Activated CD8-positive, alpha-beta memory T cell treated with anti-CD3 and anti-CD28 coated beads, Interleukin-2, amount 50 U/mL, for 1 hour (primary cell): ENCODE results near the gene MAD1L1.
A peak's percentile ranks its signal among the peaks of the same experiment; 100 is the strongest.
"Not testable (repeated sequence)": the region's sequence is repeated elsewhere in the genome, so short reads cannot be mapped to it uniquely, and the experiment has no call there.

ENCODE experiments used
- DNase-seq: peaks from one replicate; pipeline ENCODE4 v3.0.0-alpha.2; 2020; ENCODE audit errors: extremely low read depth

MAD1L1 gene

DNA sequence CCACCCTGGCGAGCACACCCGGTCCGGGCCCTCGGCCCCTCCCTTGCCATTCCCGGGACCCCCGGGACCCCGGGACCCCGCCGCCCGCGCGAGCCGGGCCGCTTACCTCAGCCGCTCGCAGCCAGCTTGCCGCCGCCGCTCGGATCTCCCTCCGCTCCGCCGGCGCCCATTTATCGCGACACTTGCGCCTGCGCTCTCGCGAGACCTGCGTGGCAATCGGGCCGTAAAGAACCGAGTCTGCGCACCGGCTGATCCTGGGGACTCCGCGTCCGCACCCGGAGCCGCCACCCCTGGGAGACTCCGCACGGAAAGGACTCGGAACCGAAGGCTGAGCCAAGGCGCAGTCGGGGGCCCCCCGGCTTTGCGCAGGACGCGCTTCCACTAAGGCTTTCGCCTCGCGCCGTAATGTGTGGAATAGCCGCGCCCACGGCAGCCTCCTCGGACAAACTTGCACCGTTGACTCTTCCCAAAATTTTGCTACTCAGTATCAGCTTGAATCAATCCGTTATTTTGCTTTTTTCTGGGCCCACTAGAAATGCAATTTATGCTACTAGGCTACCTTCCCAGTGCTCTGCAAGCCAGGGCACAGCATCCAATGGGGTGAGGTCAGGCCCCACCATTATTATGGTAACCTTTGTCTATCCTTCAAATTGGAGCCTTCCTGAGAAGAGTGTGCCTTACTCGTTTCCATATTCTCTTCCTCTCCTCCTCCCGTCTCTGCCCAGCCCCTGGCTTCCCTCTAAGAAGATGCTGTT is at the start of gene MAD1L1:
TSS of gene MAD1L1 (minus strand) at position 180 of the 755 bp plus-strand sequence. CDS start 2,812 bp downstream, outside the sequence.
- DNase-seq, result peak; percentile 67

DNA sequence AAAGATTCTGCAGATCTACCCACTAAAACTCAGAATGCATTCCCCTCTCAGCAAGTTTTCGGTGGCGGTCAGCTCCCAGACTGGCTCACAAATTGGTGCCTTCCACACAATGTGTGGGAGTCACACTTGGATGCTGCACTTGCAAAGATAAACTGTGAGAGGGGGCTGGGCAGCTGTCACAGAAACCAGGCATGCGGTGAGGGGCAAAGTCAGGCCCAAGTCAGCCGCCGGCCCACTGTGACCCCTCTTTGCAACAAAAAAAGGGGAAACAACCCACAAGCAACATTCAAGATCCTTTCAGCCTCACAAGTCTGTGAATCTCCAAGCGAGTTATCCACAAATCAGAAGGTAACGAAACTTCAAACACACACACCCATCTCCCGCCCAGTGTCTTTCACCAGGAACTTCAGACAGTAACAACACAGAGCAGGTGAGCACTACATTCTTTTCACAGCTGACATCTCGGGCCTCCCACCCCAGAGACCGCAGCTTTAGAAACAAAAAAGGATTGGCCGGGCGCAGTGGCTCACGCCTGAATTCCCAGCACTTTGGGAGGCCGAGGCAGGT is 49.5 kb upstream of the MAD1L1 start:
- no peak for DNase-seq

DNA sequence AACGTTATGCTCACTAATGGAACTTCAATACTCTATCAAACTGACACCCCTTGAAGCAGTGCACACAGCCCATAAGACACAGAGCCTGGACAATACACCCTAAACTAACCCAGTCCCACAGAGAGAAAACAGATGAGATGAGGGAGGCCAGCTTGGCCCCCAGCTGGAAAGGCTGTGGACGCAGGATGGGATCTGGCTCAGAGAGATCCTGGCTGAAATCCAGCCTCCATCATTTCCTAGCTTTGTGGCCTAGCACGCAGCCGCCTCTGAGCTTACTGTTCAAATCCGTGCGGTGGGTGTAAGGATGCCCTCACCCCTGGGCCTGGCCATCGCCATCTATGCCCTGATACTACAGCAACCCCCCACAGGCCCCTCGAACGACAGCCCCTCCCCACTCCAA is 48.8 kb upstream of the MAD1L1 start:
- DNase-seq, result no peak

DNA sequence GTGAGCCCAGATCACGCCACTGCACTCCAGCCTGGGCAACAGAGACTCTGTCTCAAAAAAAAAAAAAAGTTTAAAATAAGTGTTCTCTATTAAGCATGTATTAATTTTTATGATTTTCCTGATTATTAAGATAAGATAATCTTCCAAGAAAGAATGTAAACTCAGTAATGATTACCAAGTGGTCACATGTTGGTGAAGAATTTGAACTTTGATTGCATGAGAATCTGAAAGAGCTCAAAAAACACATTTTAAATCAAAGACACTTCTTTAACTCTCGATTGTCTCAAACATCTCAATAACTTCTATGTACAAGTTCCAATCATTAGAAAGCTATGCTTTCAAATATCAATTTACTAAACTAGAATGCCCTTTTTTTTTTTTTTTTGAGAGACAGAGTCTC is 47.7 kb upstream of the MAD1L1 start:
- no peak for DNase-seq

DNA sequence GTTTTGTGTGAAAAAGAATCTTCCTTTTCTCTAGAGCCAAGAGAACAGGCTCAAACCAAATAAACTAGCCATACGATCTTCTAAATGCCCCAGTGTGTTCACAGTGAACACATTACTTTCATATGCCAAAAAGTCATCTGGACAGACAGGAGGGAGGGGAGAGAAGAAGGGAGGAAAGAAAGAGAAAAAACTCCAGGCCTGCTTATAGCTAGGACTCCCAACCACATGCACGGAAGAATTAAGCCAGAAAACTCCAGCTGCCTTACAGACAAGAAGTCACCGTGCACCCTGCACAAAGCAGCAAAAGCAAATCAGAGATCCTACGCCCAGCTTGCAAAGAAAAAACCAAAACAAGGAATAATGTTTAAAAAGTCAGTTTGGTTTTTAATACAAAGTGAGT is 47.2 kb upstream of the MAD1L1 start:
- DNase-seq, result no peak

DNA sequence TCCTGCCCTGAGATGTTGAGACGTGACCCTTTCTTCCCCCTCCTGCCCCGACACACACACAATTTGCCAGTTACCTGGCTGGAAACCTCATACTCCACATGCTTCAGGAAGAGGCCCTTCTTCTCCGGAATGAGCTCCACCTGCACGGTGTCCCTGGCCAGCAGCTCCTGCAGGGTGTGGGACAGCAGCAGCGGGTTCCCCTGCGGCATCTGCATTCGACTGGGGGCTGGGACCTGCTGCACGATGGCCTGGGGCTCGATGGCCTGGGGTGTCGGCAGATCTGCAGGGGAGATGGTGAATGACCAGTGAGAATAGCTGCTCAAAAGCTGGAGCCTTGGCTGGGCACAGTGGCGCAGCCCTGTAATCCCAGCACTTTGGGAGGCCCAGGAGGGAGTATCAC is 45.3 kb upstream of the MAD1L1 start:
- no peak for DNase-seq

DNA sequence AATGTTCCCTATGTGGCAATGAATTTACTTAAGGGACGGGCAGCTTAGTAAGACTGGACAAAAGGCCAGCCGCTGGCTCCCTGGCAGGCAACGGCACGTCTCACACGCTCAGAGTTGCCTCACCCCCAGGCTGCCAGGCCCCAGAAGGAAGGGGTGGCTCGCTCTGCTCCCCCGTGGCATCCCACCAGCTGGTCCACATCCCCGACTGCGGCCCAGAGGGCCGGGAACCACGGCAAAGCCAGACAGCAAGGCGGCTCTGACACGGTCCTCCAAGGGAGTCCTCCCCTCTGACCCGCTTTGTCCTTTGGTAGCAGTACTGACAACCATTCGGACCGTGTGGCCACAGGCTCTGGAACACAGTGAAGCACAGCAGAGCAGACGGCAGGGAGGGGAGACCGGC is 43.4 kb upstream of the MAD1L1 start:
- DNase-seq, result no peak

DNA sequence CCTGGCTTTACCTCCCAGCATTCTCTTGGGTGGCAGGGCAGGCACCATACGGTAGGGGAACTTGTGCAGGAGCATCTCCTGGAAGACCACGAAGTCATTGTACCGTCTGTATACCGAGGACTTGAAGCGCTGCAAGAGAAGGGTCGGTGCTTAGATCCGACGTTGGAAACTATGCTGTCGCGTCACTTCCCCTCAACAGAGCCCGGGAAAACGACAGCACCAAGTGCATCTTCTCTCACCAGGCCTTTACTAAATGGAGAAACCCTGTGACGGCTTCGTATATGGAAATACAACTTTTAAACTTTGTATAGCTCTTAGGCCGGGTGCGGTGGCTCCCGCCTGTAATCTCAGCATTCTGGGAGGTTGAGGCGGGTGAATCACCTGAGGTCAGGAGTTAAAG is 42.4 kb upstream of the MAD1L1 start:
- DNase-seq, result no peak

DNA sequence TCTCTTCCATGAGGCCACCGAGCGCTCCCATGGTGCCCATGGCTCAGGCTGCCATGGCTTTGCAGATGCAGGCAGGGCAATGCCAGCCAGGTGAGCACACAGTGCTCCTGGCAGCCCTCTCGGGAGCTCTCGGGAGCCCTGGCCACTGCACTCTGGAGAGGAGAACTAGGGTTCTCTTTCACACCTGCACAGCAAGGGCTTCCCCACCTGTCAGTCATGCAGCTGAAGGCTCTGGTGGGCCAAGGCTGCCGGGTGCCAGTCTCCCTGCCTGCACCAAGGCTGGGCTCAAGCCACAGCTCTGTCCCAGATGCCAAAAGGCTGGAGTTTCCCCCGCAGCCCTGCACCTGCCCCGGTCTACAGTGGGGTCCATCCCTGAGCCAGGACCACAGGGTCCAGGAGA is 41.9 kb upstream of the MAD1L1 start:
- no peak for DNase-seq

DNA sequence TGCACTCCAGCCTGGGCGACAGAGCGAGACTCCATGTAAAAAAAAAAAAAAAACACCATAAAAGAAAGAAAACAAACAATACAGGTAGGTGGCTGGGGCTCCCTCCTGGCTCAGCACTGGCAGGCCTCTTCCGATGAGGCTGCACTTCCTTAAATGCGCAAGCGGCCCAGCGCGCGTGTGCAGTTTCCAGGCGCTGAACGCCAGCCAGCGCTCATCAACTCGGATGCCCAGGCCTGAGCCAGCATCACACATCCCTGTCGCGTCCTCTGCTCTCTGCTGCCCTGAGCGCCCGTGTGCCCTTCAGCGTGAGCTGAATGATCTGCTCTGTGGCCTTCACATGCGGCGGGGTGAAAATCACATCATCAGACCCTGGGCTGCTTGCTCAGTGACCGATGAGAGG is 41.1 kb upstream of the MAD1L1 start:
- DNase-seq, result no peak

DNA sequence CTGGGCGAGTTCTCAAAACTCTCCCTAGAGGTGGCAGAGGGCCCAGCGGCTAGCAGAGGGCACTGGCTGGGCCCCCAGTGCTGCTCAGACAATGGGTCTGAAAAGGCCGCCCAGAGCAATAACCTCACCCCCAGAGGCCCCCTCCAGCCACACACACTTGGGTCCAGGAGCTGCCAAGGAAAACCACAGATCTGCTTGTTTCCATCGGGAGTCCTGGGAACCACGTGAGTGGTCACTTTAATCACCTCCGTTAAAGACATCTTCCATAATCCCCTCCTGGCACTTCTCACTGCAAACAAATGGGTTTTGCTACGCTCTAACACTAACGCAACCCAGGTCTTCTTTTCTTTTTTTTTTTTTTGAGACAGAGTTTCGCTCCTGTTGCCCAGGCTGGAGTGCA is 39.3 kb upstream of the MAD1L1 start:
- no peak for DNase-seq

DNA sequence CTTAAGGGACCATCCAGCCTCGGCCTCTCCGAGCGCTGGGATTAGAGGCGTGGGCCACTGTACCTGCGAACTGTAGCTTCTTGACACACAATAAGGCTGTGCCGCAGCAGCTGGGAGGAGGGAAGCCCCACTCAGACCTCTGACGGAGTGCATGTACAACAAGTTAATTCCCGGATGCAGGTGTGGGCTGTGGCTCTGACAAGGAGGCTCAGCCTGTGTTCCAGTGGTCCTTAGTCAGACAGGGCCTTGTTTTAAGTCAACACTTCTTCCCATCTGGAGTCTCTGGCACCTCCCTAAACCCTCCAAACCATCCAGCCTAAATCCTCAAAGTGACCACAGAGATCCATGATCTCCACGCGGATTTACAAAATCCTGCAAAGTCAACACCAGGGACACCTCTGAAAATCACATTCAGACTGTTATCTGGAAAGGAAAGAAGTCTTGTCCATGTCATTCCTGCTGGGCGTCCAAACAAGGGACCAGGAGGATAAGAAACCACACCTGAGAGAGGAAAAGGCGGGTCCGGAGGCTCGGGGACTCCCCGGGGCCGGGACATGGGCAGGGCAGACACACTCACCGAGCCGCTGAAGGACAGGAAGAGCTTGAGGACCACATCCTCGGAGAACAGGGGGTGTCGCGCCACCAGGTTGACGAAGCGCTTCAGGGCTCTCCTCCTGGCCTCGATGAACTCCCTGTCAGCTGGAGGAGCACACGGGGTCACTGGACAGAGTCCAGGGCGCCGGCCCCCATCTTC is 38.7 kb upstream of the MAD1L1 start:
- no peak for DNase-seq

DNA sequence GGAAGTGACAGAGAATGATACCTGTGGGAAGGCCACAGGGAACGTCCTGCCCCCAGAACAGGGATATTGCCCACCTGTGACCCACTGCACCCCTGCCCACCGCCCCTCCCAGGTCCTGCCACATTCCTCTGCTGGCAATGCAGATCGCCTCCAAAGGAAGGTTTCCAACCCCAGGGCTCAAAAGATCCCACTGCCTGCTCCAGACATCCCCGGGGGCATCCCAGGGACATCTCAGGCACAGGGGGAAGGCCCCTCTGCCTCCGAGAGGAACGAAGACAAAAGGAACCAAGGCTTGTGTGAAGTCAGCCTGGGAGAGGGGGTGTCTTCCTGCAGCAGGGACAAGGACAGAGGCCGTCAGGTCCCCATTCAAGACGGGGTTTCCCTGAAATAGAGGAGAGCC is 37.8 kb upstream of the MAD1L1 start:
- no peak for DNase-seq

DNA sequence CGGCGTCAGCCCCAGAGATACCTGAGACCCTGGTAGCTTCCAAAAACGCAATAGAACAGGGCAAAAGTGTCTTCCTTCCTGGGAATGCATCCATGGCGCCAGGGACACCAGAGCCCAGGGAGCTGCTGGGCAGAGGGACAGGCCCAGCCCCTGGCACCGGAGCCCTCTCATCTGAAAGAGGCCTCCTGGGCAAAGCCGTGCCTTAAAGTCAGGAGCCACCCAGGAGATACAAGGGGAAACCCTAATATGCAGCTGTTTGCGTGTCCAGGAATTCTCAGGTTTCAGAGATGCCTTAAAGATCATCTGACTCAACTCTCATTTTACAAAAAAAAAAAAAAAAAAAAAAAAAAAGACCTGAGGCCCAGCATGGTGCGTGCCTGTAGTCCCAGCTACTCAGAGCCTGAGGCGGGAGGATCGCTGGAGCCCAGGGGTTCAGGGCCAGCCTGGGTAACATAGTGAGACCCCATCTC is 37.3 kb upstream of the MAD1L1 start:
- no peak for DNase-seq

DNA sequence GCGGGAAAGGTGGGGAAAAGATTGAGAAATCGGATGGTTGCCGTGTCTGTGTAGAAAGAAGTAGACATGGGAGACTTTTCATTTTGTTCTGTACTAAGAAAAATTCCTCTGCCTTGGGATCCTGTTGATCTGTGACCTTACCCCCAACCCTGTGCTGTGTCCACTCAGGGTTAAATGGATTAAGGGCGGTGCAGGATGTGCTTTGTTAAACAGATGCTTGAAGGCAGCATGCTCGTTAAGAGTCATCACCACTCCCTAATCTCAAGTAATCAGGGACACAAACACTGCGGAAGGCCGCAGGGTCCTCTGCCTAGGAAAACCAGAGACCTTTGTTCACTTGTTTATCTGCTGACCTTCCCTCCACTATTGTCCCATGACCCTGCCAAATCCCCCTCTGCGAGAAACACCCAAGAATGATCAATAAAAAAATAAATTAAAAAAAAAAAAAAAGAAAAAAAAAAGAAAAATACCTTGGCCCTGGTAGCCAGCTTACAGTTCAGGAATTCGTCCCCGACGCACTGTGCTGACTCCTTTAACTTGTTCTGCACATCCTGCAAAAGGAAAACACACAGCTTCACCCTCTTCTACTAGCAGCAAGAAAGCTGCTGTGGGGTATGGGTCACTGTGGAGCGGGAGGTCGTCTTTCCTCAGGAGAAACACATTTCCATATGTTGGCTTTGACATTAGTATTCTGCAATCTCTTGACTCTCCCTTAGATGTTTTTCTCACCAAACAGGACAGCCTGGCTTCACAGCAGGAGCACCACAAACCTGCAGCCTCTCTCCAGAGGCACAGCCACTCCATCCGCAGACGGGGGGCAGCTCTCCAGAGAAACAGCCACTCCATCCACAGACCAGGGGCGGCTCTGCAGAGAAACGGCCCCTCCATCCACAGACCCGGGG is 36.6 kb upstream of the MAD1L1 start:
- DNase-seq, result not testable (repeated sequence)

DNA sequence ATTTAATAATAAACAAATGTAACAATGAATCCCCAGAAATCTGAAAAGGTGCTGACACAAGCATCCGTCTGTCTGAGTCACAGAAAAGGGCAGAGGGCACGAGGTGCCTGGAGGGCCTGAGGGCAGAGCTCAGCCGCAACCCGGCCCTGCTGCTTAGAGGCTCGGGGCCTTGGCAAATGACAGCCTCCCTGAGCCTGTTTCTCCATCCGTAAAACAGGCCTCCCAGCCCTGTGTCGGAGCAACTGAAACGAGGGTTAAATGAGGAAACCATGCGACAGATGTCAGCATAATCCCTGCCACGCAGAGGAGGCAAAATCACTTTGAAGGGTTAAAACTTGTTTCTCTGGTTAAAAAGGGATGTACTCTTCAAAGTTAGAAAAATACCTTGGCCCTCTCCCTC is 34.2 kb upstream of the MAD1L1 start:
- no peak for DNase-seq

DNA sequence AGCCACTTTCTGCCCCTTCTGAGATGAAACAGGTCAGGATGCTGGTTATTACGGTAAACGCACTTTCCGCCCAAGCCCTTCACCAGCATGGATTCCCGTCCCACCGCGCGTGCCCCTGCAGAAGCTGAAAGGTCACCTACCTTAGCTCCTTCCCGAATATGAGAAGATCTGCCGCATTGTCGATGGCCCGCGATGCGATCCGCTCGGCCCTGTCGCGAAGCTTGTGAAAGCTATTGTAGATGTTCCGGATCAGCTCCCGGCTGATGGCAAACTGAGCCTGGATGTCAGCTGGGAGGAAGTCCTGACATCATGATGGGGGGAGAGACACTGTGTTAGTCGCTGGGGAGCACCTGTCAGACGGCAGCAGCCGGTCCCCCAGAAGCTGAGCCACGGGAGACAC is 31.4 kb upstream of the MAD1L1 start:
- no peak for DNase-seq

DNA sequence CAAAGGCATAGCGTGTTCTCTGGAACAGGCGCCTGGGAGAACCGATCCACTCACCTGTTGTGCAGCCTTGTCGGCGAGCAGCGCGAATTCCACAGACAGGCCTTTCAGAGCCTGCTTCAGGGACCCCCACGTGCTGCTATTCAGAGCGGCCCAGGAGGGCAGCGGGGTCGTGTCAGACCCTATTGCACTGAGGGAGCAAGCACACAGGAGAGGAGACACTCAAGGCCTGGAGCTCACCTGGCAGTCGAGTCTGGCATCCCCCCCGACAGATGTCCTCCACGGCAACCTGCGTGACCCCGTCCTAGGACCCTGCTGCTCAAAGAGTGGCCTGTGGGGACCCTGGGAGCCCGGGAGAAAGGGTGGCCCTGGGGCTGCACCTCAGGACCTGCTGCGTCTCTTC is 30.4 kb upstream of the MAD1L1 start:
- DNase-seq, result no peak

DNA sequence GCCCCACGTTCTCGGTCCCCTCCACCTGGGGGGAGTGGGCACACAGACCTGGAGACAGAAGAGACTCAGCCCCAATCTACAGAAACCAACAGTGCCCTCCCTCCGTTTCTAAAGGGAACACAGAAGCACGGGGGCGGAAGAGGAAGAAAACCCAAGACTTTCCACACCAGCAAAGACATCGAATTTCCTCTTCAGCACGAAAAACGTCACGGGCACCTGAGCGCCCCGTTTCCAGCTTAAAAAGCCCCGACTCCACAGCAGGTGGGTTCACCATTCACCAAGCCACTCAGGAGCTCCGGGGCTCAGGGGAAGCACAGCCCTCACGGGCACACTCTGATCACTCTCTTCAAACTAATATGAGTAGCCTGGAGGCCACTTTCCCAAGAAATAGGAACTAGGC is 28.9 kb upstream of the MAD1L1 start:
- DNase-seq, result no peak

DNA sequence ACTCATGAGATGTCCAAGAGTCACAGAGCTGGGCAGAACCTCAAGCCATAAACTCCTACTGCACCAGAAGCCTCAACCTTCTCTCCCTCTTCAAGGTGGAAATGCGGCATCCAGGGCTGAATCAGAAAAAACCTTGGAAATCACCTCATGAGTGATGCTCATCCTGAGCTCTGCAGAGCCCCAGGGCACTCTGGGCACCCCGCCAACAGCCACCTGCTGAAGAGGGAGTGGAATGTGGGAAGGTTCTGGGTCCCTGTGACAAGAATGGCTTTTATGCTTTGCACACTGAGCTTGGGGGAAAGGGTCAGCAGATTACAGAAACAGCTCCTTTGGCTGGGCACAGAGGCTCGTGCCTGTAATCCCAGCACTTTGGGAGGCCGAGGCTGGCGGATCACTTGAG is 28.1 kb upstream of the MAD1L1 start:
- no peak for DNase-seq

DNA sequence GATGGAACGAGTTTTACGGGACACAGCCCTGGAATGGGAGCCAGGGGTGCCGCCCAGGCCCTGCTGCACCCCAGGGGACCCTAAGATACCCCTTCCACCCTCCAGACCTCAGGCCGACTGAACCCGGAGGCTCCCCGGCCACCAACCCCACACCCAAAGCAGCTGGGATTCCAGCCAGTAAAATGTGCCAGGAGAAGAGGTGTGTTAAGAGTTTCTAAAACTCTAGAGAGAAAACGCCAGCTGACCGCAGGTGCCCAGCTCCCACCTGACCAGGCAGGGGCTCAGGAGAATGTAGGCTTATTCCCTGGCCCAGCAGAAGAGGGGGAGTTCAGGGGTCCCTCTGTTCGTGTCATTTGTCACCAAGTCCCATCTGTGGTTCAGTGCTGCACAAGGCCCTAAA is 26.7 kb upstream of the MAD1L1 start:
- no peak for DNase-seq
